Pons (tissue), 1 donor: ENCODE data around the gene PASD1.

ENCODE experiments used
- DNase-seq: peaks from one replicate; pipeline ENCODE4 v3.0.0-alpha.2; 2016; ENCODE audit warnings: low spot score

PASD1 gene

DNA sequence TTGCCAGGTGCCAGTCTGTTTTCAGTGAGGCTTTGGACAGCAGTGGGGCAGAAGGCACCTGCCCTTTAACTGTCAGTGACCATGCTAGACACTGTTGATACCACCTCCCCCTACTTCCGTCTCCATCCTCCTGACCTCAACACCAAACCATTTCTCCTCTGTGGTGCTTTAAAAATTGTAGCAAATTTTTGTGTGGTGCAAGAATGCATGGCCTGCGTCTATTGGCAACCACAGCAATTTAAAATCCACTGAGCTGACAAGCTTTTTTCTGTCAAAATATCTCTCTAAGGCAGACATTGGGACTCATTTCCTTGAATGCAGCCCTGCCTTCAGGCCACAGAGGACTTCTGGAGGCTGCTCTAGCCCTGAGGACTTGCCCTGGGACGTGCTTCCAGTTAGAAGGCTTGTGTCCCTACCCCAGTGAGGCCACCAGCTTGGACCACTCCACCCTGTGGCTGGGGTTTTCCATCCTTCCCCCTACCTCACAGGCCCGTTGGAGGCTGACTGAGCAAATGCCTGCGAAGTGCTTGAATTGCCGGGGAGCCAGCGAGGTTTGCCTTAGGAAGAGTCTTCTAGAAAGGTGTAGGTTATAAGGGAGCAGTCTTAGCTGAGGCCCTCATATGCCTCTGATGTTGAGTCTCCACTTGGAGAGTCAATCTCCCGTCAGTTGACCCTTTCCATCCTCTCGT, 138.7 kb downstream of the PASD1 start:
- DNase-seq, result no peak

GRCh38 chrX:151702741-151703340, 139.4 kb downstream of the PASD1 start:
- no peak for DNase-seq

DNA sequence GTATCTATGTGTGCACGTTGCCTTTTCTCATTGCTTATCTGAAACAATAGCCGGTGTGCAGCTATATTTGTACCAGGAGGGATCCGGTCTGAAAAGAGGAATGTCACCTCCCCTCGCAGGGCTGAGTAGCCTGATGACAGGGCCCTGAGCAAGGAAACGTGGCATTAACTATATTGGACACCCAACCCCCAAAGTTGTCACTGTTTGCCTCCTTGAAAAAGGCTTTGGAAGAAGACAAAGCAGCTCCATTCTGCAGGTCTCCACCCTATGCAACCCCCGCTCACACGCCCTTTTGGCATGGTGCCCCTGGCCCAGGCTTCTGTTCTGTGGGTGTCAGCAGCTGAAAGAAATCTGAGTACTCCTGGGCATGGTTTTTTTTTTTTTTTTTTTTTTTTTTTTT, 140.0 kb downstream of the PASD1 start:
- DNase-seq, result no peak

GRCh38 chrX:151704041-151704663, 140.7 kb downstream of the PASD1 start:
- DNase-seq, result no peak

DNA sequence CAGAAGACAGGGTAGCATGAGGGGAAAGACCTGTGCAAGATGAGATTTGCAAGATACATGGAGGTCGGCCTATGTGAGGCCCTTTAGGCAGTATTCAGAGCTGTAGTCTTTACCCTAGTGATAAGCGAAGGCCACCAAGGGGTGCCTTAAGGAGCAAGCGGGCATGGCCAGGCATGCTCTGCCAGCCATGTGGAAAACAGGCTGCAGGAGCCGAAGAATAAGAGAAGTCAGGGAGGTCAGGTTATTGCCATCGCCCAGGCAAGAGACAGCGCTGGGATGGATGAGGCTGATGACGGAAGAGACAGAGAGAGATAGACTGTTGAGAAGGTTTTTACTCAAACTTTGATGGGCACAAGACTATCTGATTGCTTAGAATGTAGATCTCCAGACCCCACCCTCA, 145.3 kb downstream of the PASD1 start:
- no peak for DNase-seq

- DNase-seq, result no peak
Observed at GRCh38 chrX:151710457-151710856, 147.0 kb downstream of the PASD1 start.

- DNase-seq, result no peak
Observed at GRCh38 chrX:151711154-151711553, 147.7 kb downstream of the PASD1 start.

- no peak for DNase-seq
Observed at GRCh38 chrX:151711787-151712186, 148.3 kb downstream of the PASD1 start.

DNA sequence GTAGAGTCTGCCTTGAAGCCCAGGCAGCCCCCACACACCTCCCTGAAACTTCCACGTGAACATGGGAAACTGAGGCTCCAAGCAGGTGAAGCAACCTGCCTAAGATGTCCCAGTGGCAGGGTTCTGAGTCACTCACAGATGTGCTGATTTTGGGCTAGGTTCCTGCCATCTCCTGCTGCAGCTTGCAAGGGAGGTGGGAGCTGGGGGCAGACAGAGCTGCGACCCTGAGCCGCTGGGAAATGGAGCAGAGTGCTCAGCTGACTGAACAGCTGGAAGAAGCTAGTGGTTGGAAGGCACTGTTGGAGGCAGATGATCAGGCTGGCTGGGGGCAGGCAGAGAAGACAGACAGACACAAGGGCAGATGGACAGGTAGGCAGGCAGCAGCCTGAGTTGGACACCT, 148.8 kb downstream of the PASD1 start:
- no peak for DNase-seq

DNA sequence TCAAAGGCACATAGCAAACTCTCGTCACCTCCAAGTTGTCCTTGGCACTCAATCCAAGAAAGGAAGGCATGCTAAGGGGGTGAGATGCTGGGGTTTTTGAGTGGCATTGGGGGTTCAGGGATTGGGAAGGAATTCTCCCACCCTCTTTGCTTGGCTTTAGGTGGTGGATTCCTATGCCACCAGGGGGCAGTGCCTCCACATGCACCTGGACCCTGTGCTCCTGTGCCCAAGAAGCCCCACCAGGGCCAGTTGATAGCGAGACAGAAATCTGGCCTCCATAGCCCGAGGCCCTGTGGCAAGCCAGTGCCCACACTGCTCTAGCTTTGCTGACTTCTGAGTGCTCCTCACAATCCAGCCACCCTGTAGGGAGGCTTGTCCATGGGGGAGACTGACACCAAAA, 150.4 kb downstream of the PASD1 start:
- DNase-seq, result no peak

DNA sequence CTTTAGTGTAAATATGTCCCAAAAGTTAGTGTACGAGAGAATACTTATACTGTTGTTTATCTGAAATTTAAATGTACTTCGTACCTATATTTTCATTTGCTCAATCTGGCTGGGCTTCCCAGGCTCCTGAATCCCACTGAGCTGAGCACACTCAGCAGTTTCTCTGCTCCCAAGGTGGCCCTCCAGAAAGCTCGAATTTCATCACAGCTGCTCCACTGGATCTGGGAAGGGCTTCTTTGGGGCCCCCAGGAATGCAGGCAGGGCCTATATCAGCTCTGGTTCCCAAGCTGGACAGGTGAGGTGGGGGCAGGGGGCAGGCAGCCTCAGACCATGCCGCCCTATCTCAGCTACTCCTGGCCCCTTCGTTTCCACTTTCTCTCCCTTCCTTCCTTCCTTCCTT, 150.9 kb downstream of the PASD1 start:
- no peak for DNase-seq

- no peak for DNase-seq
Observed at GRCh38 chrX:151715752-151716151, 152.3 kb downstream of the PASD1 start, which contains the start of gene FATE1. Gene FATE1, plus strand, starts transcription at chrX:151716035. Its CDS starts 85 bp downstream, at chrX:151716120.

- no peak for DNase-seq
Observed at GRCh38 chrX:151722241-151722846, 158.9 kb downstream of the PASD1 start.

GRCh38 chrX:151723156-151723760, 159.8 kb downstream of the PASD1 start:
- DNase-seq, result no peak

DNA sequence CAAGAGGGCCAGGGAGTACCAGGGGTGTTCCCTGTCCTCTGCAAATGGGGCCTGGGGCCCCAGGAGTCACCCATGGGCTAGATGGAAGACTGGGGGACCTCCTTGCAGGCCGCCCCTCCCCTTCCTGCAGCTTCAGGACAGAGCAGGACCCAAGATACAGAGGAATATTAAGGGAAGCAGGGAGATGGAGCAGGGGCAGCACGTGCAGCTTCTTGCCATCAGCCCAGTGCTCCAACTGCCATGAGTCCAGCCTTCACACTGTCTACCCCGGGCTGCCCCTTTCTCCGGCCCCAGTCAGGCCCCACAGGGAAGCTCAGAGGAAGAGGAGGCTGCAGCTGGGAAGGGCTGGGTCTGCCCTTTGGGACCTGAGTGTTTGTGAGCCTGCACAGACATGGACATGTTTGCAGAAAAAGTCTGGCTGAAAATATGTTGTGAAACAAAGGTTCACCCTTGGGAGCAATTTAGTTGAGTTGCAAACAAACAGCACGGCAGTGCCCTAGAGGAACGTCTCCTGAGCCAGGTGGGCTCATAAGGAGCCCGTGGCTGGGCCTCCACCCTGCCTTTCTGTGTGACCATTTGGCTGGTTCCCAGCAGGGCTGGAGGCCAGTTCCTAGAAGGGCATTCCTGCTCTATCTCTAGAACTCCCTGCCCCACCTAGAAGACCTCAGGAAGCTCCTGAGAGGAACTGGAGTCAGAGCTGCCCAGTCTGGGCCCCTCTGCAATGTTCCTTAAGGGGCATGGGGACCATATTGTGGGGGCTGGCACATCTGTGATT, 161.3 kb downstream of the PASD1 start:
- DNase-seq, result no peak

DNA sequence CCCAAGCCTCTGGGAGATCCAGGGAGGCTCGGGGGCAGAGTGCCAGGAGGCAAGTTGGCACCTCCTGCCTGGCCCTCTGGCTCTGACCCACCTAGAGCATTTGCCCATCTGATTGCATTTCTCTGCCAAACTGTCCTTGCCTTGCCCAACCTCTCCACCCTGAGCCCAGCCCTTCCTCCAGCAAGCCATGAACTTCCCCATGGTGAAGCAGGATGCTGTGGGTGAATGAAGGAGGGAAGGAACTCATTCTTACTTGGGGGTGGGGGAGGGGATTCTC, 161.8 kb downstream of the PASD1 start:
- no peak for DNase-seq
